K562 (cell line): ENCODE measurements around the gene KLHL22. TPM values are rescaled to one million over a fixed set of nuclear protein-coding genes. Genes with fewer than 3 reads are reported as not detected.

Experiments used
- CHD2 ChIP-seq: IDR thresholded peaks from 2 replicates; pipeline ENCODE4 v1.6.1; 2011; ENCODE audit warnings: low read depth, low read length
- ID3 ChIP-seq, 2 experiments: fragments of 250-450 bp in 1 of 2; fragments of 450-650 bp in 1 of 2; sonication (Bioruptor Pico) in 1 of 2; IDR thresholded peaks; 2 replicates each; pipeline versions ENCODE4 v1.6.1 to v1.8.0; 2016 to 2021; ENCODE audit warnings: mild to moderate bottlenecking in 2 of 2, moderate library complexity in 2 of 2, missing compliant biosample characterization in 1 of 2, missing genetic modification characterization in 1 of 2
- MTA3 ChIP-seq: fragments of 450-650 bp; formaldehyde crosslinking; IDR thresholded peaks from 2 replicates; pipeline ENCODE4 v1.6.1; 2017; ENCODE audit warnings: mild to moderate bottlenecking, borderline replicate concordance
- NFIX ChIP-seq: fragments of 250-450 bp; sonication (Bioruptor Pico); IDR thresholded peaks from 2 replicates; pipeline ENCODE4 v1.4.0; 2020; ENCODE audit warnings: low read depth, mild to moderate bottlenecking, moderate library complexity
- PBX2 ChIP-seq, 2 experiments: IDR thresholded peaks in 1 of 2; conservative IDR thresholded peaks in 1 of 2; 2 replicates each; pipeline ENCODE4 v1.6.1; 2016; ENCODE audit warnings: low read depth in 2 of 2, mild to moderate bottlenecking in 1 of 2, missing compliant biosample characterization in 1 of 2, missing genetic modification characterization in 1 of 2, moderate library complexity in 1 of 2
- POLR2G ChIP-seq: fragments of 200-400 bp; formaldehyde crosslinking; IDR thresholded peaks from 2 replicates; pipeline ENCODE4 v1.6.1; 2017; ENCODE audit warnings: low read depth, mild to moderate bottlenecking, antibody characterized with exemption, low read length, moderate library complexity
- POU5F1 ChIP-seq: fragments of 150-350 bp; IDR thresholded peaks from 2 replicates; pipeline ENCODE4 v1.6.1; 2014; ENCODE audit warnings: borderline replicate concordance, low read length, low read depth, mild to moderate bottlenecking; ENCODE audit not compliant: partially characterized antibody
- PRMT5 ChIP-seq: sonication (generic); formaldehyde crosslinking; IDR thresholded peaks from 2 replicates; pipeline ENCODE4 v1.5.0; 2020; ENCODE audit warnings: missing genetic modification reagents
- RBM14 ChIP-seq: fragments of 200-400 bp; formaldehyde crosslinking; IDR thresholded peaks from 2 replicates; pipeline ENCODE4 v1.6.1; 2018; ENCODE audit warnings: low read depth, mild to moderate bottlenecking, low read length, moderate library complexity, borderline replicate concordance; ENCODE audit not compliant: insufficient read depth
- RFX7 ChIP-seq: fragments of 250-450 bp; sonication (Bioruptor Pico); IDR thresholded peaks from 2 replicates; pipeline ENCODE4 v1.5.1; 2021; ENCODE audit warnings: mild to moderate bottlenecking
- TCF7L2 ChIP-seq: fragments of 150-350 bp; IDR thresholded peaks from 2 replicates; pipeline ENCODE4 v1.6.1; 2016; ENCODE audit warnings: low read depth, mild to moderate bottlenecking, low read length, moderate library complexity
- ZBED1 ChIP-seq: IDR thresholded peaks from 2 replicates; pipeline ENCODE4 v1.6.1; 2014
- ZNF398 ChIP-seq: fragments of 250-450 bp; sonication (Bioruptor Pico); IDR thresholded peaks from 2 replicates; pipeline ENCODE4 v1.8.0; 2021; ENCODE audit warnings: moderate library complexity, mild to moderate bottlenecking, inconsistent platforms
- ZNF639 ChIP-seq, 2 experiments: fragments of 200-800 bp in 1 of 2; sonication (Bioruptor generic) in 1 of 2; sonication (generic) in 1 of 2; formaldehyde crosslinking in 1 of 2; IDR thresholded peaks in 1 of 2; conservative IDR thresholded peaks in 1 of 2; 2 replicates each; pipeline versions ENCODE4 v1.5.0 to v1.6.1; 2016 to 2020; ENCODE audit warnings: missing compliant biosample characterization in 1 of 2, missing genetic modification characterization in 1 of 2, missing genetic modification reagents in 1 of 2
- ZNF79 ChIP-seq: fragments of 250-450 bp; sonication (Bioruptor Pico); IDR thresholded peaks from 2 replicates; pipeline ENCODE4 v1.4.0; 2020; ENCODE audit warnings: low read depth, mild to moderate bottlenecking, moderate library complexity
- polyA plus RNA-seq, 8 experiments: library from polyadenylated mRNA; depleted of rRNA in 4 of 8; stranded (reverse) in 5 of 8; unstranded in 3 of 8; fragments of >200 nt; fragmentation: Nextera tagmentation in 2 of 8; fragmentation: Illumina TruSeq in 1 of 8; extraction: Ambion mirVana in 2 of 8; extraction: Trizol in 1 of 8; gene quantifications; 2 replicates each; pipeline versions ENCODE4 v1.2.1 to v1.2.3, GENCODE V29; 2011 to 2014; ENCODE audit warnings: inconsistent platforms in 1 of 8, missing spikeins in 1 of 8
- total RNA-seq, 7 experiments: library from RNA; depleted of rRNA in 6 of 7; stranded (reverse); fragments of >200 nt in 6 of 7; fragmentation: Illumina TruSeq in 2 of 7; extraction: Trizol in 2 of 7; gene quantifications; 2 replicates each; pipeline versions ENCODE4 v1.2.1 to v1.2.3, GENCODE V29; 2011 to 2021; ENCODE audit warnings: low replicate concordance in 1 of 7

Gene KLHL22
- total and polyA plus RNA-seq, 9 of the 15 experiments (the other 6 are each of a cell fraction or from before 2014, with no cell fraction given): 1.3 to 25.6 (median 15.2) TPM

- TF ChIP-seq ZNF639 (CRISPR knock-in tag; conservative IDR thresholded peaks at IDR 0.05 in 1 of 2, IDR thresholded peaks at IDR 0.05 in 1 of 2): 0 out of 4 replicates have a peak, but pooled peaks of 1 of the 2 experiments have one; percentile 52
- 0 out of 2 replicates have a peak, but pooled peaks have one; percentile 4 for TF ChIP-seq RFX7
- no peak for TF ChIP-seq NFIX (CRISPR knock-in tag)
- TF ChIP-seq MTA3: peak; percentile 63; the same call in 1 of the 2 replicates
- 0 out of 2 replicates have a peak, but pooled peaks have one; percentile 25 for TF ChIP-seq CHD2
- 0 out of 2 replicates have a peak, but pooled peaks have one; percentile 38 for TF ChIP-seq ZBED1
- no peak for TF ChIP-seq ZNF398 (CRISPR knock-in tag)
- TF ChIP-seq ZNF79 (CRISPR knock-in tag): no peak
- TF ChIP-seq PBX2 (CRISPR knock-in tag; IDR thresholded peaks at IDR 0.05; ENCODE audit: low read depth): 0 out of 2 replicates have a peak, but pooled peaks have one; percentile 5
- no peak for TF ChIP-seq PBX2 (tag; conservative IDR thresholded peaks at IDR 0.05; ENCODE audit: low read depth)
- no peak for TF ChIP-seq RBM14
- 0 out of 2 replicates have a peak, but pooled peaks have one; percentile 13 for TF ChIP-seq TCF7L2
- TF ChIP-seq ID3 (CRISPR knock-in tag; IDR thresholded peaks at IDR 0.05): no peak
- 0 out of 2 replicates have a peak, but pooled peaks have one; percentile 24 for TF ChIP-seq ID3 (tag; IDR thresholded peaks at IDR 0.05)
- TF ChIP-seq POLR2G: 0 out of 2 replicates have a peak, but pooled peaks have one; percentile 31
- no peak for TF ChIP-seq POU5F1
- TF ChIP-seq PRMT5 (CRISPR knock-in tag): 0 out of 2 replicates have a peak, but pooled peaks have one; percentile 31
These were observed 87.8 kb downstream of the KLHL22 start (continued) for GRCh38 chr22:20407829-20408228.
